Chondrocyte (in vitro differentiated cells): ENCODE data around the gene EBLN2. TPM values are rescaled to one million over a fixed set of nuclear protein-coding genes. Genes with fewer than 3 reads are reported as not detected.

Experiments
- DNase-seq: peaks from one replicate; pipeline ENCODE4 v3.0.0; 2021; ENCODE audit warnings: mixed read lengths, low spot score
- H3K27ac Mint-ChIP-seq: one replicate; pipeline ENCODE4 v1.8.0; 2021; ENCODE audit warnings: mild to moderate bottlenecking, moderate library complexity, mixed read lengths; ENCODE audit not compliant: unreplicated experiment
- H3K27me3 Mint-ChIP-seq: 2 replicates; pipeline ENCODE4 v1.8.0; 2021; ENCODE audit warnings: low read depth, mixed read lengths
- H3K36me3 Mint-ChIP-seq: 2 replicates; pipeline ENCODE4 v1.8.0; 2021; ENCODE audit warnings: low read depth, mixed read lengths
- H3K4me1 Mint-ChIP-seq: 2 replicates; pipeline ENCODE4 v1.8.0; 2021; ENCODE audit warnings: low read depth, mild to moderate bottlenecking, mixed read lengths
- H3K4me3 Mint-ChIP-seq: one replicate; pipeline ENCODE4 v1.8.0; 2021; ENCODE audit warnings: mild to moderate bottlenecking, moderate library complexity, mixed read lengths; ENCODE audit not compliant: unreplicated experiment
- H3K9me3 Mint-ChIP-seq: 2 replicates; pipeline ENCODE4 v1.8.0; 2021; ENCODE audit warnings: low read depth, mixed read lengths
- total RNA-seq: library from RNA; stranded (reverse); gene quantifications from 3 replicates; pipeline ENCODE4 v1.2.1, GENCODE V29; 2021
- TF ChIP-seq, protein P1 (sequence below): fragments of 200-600 bp; sonication (generic); IDR thresholded peaks from 2 replicates; pipeline ENCODE4 v1.5.0; 2021; ENCODE audit warnings: antibody characterized with exemption, mild to moderate bottlenecking, moderate library complexity

EBLN2 gene
- total RNA-seq, 1 donor from 2014 or later, result 3.3 TPM

DNA sequence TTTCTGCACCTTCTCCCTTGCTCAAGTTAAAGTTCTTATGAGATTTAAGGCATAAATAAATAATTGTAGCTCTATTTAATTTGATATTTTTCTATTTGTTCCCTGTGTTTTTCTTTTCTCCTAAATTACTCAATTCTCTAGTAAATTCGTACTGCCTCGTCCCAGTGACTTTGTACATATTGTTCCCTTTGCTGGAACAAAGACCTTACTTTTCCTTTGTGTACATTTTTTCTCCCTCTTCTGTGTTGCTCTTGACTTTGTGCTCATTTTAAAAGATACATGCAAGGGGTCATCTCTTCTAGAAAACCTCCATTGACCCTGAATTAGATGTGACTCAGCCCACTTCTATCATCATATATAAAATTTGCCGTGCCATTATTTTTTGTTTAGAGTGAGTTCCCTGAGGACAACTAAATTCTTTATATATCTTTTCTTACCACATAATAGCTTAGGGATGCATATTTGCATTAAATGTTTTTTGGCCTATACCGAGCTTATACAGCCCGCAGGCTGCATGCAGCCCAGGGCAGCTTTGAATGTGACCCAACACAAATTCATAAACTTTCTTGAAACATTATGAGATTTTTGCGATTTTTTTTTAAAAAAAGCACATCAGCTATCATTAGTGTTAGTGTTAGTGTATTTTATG is 35.2 kb upstream of the EBLN2 start:
- H3K36me3 Mint-ChIP-seq, result no peaks in the 10 kb centered on the region
- TF ChIP-seq, protein P1, sequence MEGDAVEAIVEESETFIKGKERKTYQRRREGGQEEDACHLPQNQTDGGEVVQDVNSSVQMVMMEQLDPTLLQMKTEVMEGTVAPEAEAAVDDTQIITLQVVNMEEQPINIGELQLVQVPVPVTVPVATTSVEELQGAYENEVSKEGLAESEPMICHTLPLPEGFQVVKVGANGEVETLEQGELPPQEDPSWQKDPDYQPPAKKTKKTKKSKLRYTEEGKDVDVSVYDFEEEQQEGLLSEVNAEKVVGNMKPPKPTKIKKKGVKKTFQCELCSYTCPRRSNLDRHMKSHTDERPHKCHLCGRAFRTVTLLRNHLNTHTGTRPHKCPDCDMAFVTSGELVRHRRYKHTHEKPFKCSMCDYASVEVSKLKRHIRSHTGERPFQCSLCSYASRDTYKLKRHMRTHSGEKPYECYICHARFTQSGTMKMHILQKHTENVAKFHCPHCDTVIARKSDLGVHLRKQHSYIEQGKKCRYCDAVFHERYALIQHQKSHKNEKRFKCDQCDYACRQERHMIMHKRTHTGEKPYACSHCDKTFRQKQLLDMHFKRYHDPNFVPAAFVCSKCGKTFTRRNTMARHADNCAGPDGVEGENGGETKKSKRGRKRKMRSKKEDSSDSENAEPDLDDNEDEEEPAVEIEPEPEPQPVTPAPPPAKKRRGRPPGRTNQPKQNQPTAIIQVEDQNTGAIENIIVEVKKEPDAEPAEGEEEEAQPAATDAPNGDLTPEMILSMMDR, result no peak
- H3K4me3 Mint-ChIP-seq, result no peak overlapping the region
- no peaks in the 10 kb centered on the region for H3K27me3 Mint-ChIP-seq
- no peaks in the 10 kb centered on the region for H3K9me3 Mint-ChIP-seq
- DNase-seq, result no peak
- peak overlapping the region; percentile 43 for H3K27ac Mint-ChIP-seq
- H3K4me1 Mint-ChIP-seq, result peaks cover 68% of the 10 kb centered on the region

DNA sequence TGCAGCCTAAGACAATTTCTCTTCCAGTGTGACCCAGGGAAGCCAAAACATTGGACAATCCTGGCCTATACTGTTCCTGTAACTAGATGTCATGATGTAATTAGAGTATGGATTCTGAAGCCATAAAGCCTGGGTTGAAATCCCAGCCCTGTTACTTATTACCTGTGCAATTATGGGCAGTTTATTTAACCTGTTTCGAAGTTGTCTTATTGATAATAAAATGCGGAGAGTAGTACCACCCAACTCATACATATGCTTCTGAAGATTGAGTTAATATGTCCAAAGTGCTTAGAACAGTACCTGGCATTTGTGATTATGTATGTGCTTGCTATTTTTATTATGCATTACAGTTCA is 34.7 kb upstream of the EBLN2 start:
- H3K27me3 Mint-ChIP-seq, result no peaks in the 10 kb centered on the region
- no peaks in the 10 kb centered on the region for H3K36me3 Mint-ChIP-seq
- no peak for DNase-seq
- no peaks in the 10 kb centered on the region for H3K9me3 Mint-ChIP-seq
- H3K4me1 Mint-ChIP-seq, result peaks cover 65% of the 10 kb centered on the region
- no peak overlapping the region for H3K4me3 Mint-ChIP-seq
- H3K27ac Mint-ChIP-seq, result no peak overlapping the region
- TF ChIP-seq, protein P1, result no peak

DNA sequence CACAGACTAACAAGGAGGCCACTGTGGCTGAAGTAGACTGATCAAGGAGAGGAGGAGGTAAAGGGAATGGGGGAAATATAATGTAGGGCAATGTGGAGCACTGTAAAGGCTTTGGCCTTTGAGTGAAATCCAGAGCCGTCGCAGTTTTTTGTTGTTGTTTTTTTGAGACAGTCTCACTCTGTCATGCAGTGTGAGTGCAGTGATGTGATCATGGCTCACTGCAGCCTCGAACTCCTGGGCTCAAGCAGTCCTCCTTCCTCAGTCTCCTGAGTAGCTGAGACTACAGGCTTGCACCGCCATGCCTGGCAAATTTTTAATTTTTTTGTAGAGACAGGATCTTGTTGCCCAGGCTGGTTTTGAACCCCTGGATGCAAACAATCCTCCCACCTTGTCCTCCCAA is 32.7 kb upstream of the EBLN2 start:
- DNase-seq, result no peak
- H3K4me1 Mint-ChIP-seq, result peaks cover 67% of the 10 kb centered on the region
- H3K4me3 Mint-ChIP-seq, result no peak overlapping the region
- H3K27ac Mint-ChIP-seq, result peak overlapping the region; percentile 91
- TF ChIP-seq, protein P1, result no peak
- no peaks in the 10 kb centered on the region for H3K27me3 Mint-ChIP-seq
- H3K36me3 Mint-ChIP-seq, result no peaks in the 10 kb centered on the region
- no peaks in the 10 kb centered on the region for H3K9me3 Mint-ChIP-seq

DNA sequence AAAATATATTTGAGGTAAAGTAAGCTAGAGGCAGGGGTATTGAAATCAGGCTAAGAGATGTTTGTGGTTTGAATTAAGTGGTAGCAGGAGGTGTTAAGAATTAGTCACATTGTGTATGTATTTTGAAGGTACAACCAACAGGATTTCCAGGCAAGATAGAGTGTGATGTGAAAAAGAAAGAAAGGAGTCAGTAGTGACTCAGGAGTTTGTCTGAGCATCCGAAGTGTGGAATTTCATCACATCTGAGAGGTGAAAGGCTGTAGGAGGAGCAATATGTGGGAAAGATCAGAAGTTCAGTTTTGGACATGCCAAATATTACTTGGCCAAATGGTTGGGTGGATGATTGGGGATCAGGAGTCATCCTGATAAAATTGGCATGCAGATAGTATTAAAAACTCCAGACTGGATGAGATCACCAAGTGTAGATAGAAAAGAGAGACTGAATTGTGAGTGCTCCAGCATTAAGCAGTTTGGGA is 32.1 kb upstream of the EBLN2 start:
- H3K4me1 Mint-ChIP-seq, result peaks cover 68% of the 10 kb centered on the region
- no peaks in the 10 kb centered on the region for H3K36me3 Mint-ChIP-seq
- peak overlapping the region; percentile 91 for H3K27ac Mint-ChIP-seq
- H3K9me3 Mint-ChIP-seq, result no peaks in the 10 kb centered on the region
- H3K27me3 Mint-ChIP-seq, result no peaks in the 10 kb centered on the region
- no peak overlapping the region for H3K4me3 Mint-ChIP-seq
- TF ChIP-seq, protein P1, result peak; percentile 12
- DNase-seq, result no peak

DNA sequence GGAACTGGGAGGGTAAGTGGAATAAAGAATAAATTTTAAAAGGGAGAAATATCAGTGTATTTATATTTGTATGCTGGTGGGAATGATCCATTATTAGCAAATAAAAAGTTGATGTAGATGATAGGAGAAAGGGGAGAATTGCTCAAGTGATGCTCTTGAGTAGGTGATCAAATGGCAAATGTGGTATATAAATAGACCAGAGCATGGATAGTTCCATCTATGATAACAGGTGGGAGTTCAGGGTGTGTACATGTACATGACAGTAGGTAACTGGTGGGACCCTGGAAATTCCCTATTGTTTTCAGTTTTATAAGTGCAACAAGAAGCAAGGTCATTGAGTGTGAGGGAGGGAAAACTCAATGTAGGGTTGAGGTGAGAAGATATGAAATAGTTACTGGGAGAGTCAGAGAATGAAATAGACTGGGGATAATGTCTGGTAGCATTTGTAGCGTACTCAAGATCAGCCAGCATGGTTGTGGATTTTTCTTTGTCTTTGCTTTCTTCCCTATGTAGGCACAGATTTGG is 31.3 kb upstream of the EBLN2 start:
- H3K4me1 Mint-ChIP-seq, result peaks cover 70% of the 10 kb centered on the region
- H3K9me3 Mint-ChIP-seq, result no peaks in the 10 kb centered on the region
- TF ChIP-seq, protein P1, result no peak
- no peaks in the 10 kb centered on the region for H3K27me3 Mint-ChIP-seq
- H3K27ac Mint-ChIP-seq, result peak overlapping the region; percentile 91
- H3K36me3 Mint-ChIP-seq, result peaks cover 1% of the 10 kb centered on the region
- H3K4me3 Mint-ChIP-seq, result no peak overlapping the region
- no peak for DNase-seq
